HTERT RPE-1 (cell line): ENCODE results near the gene VAMP4.
"Not testable (repeated sequence)": the region's sequence is repeated elsewhere in the genome, so short reads cannot be mapped to it uniquely, and the experiment has no call there.

Experiments
- in situ Hi-C: fragments of 300-500 bp; cut with MboI; formaldehyde crosslinking; loops from 4 replicates; pipeline ENCODE4 v1.14.3; 2020; ENCODE audit warnings: low sequenced_read_pairs

The VAMP4 gene

GRCh38 chr1:171753182-171753581 lies 11.3 kb upstream of the VAMP4 start:
- in situ Hi-C loops: no loop called here

GRCh38 chr1:171751221-171751620 lies 9.4 kb upstream of the VAMP4 start:
- in situ Hi-C loops: no loop called here

GRCh38 chr1:171748651-171749050 lies 6.8 kb upstream of the VAMP4 start:
- in situ Hi-C loops: no loop called here

GRCh38 chr1:171744986-171745385 lies 3.1 kb upstream of the VAMP4 start:
- in situ Hi-C loops: no loop called here

- in situ Hi-C loops: no loop called here
These were observed 1.4 kb upstream of the VAMP4 start for GRCh38 chr1:171743081-171743870.

- in situ Hi-C loops: no loop called here
These were observed 685 bp upstream of the VAMP4 start for GRCh38 chr1:171742577-171742922.

GRCh38 chr1:171740987-171741871 lies 636 bp downstream of the VAMP4 start:
- in situ Hi-C loops: no loop called here

GRCh38 chr1:171740356-171740863 lies 1.5 kb downstream of the VAMP4 start:
- in situ Hi-C loops: no loop called here

- in situ Hi-C loops: no loop called here
These were observed 2.2 kb downstream of the VAMP4 start for GRCh38 chr1:171739656-171740055.

GRCh38 chr1:171738911-171739310 lies 3.0 kb downstream of the VAMP4 start:
- in situ Hi-C loops: no loop called here

GRCh38 chr1:171736196-171736595 lies 5.7 kb downstream of the VAMP4 start:
- in situ Hi-C loops: no loop called here

GRCh38 chr1:171730052-171730451 lies 11.8 kb downstream of the VAMP4 start:
- in situ Hi-C loops: no loop called here

- in situ Hi-C loops: no loop called here
These were observed 14.1 kb downstream of the VAMP4 start for GRCh38 chr1:171727778-171728177.

- in situ Hi-C loops: not testable (repeated sequence)
These were observed 18.7 kb downstream of the VAMP4 start for GRCh38 chr1:171723180-171723579.

GRCh38 chr1:171718848-171719247 lies 23.0 kb downstream of the VAMP4 start:
- in situ Hi-C loops: no loop called here

- in situ Hi-C loops: no loop called here
These were observed 23.6 kb downstream of the VAMP4 start for GRCh38 chr1:171718216-171718615.

- in situ Hi-C loops: no loop called here
These were observed 24.7 kb downstream of the VAMP4 start for GRCh38 chr1:171717062-171717718.

- in situ Hi-C loops: no loop called here
These were observed 25.2 kb downstream of the VAMP4 start for GRCh38 chr1:171716616-171717015.

- in situ Hi-C loops: no loop called here
These were observed 26.0 kb downstream of the VAMP4 start for GRCh38 chr1:171715813-171716251.

- in situ Hi-C loops: no loop called here
These were observed 29.5 kb downstream of the VAMP4 start for GRCh38 chr1:171712341-171712740.

- in situ Hi-C loops: no loop called here
These were observed 30.2 kb downstream of the VAMP4 start for GRCh38 chr1:171711643-171712042.
